ENCODE data around the gene CD93. TPM values are rescaled to one million over a fixed set of nuclear protein-coding genes. Genes with fewer than 3 reads are reported as not detected.

Gene CD93
- total RNA-seq, 2 donors from 2014 or later: 13.9 to 31.1 TPM

GRCh38 chr20:23032056-23032749 lies 53.9 kb downstream of the CD93 start:
- peaks cover 22% of the 10 kb centered on the region for H3K27me3 ChIP-seq (replicated peaks; ENCODE audit: insufficient read depth)
- H3K27ac ChIP-seq: no peak overlapping the region
- 90% methylated on average over 6 of the region's 6 CpGs for WGBS
- H3K4me1 ChIP-seq (replicated peaks): no peaks in the 10 kb centered on the region
- no peaks in the 10 kb centered on the region for H3K36me3 ChIP-seq
- no peaks in the 10 kb centered on the region for H3K9me3 ChIP-seq
- no peak overlapping the region for H3K4me3 ChIP-seq
- intact Hi-C loops (cut with DNase I): no loop called here
- DNase-seq (ENCODE audit: low spot score): no peak
- no peak for TF ChIP-seq POLR2A (IDR thresholded peaks at IDR 0.05)
- no peak for TF ChIP-seq POLR2AphosphoS5 (IDR thresholded peaks at IDR 0.05)
- no peak for TF ChIP-seq CTCF (IDR thresholded peaks at IDR 0.05)

DNA sequence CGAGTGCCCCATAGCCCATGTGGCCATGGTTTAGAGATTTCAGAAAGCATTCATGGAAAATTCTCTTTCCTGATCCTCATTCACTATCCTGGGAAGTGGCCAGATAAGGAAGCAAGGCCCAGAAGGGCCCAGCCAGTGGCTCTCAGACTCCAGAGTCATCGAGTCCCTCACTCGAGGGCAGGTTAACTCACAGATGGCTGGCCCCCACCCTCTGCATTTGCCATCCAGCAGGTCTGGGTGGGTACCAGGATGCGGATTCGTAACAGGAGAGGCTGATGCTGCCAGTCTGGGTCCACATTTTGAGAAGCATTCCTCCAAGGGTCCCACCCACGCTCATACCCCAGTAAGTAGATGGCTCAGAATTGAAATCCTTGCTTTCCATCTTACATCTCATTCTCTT lies 54.8 kb downstream of the CD93 start:
- no peaks in the 10 kb centered on the region for H3K36me3 ChIP-seq
- H3K27ac ChIP-seq: no peak overlapping the region
- no peak overlapping the region for H3K4me3 ChIP-seq
- intact Hi-C loops (cut with DNase I): no loop called here
- no peaks in the 10 kb centered on the region for H3K9me3 ChIP-seq
- DNase-seq (ENCODE audit: low spot score): no peak
- H3K27me3 ChIP-seq (replicated peaks; ENCODE audit: insufficient read depth): peaks cover 19% of the 10 kb centered on the region
- 95% methylated on average over 6 of the region's 6 CpGs for WGBS
- H3K4me1 ChIP-seq (replicated peaks): no peaks in the 10 kb centered on the region
- TF ChIP-seq CTCF (IDR thresholded peaks at IDR 0.05) (no peak), POLR2AphosphoS5 (IDR thresholded peaks at IDR 0.05) (no peak), POLR2A (IDR thresholded peaks at IDR 0.05) (no peak)

Other genes starting within 250 kb of the CD93 start
- not detected for gene SSTR4, start 51.0 kb downstream of the CD93 start, total RNA-seq
- gene THBD, start 36.7 kb downstream of the CD93 start, total RNA-seq: 10 to 100 TPM in 1 of 2 donors, 1 to 10 TPM in 1; 6.6 to 88.4 TPM